DMS 273 (cell line): ENCODE measurements around the gene MTFR2.
A peak's percentile ranks its signal among the peaks of the same experiment; 100 is the strongest.
"Not testable (repeated sequence)": the region's sequence is repeated elsewhere in the genome, so short reads cannot be mapped to it uniquely, and the experiment has no call there.

Experiments
- DNase-seq: peaks from one replicate; lab custom pipeline; 2025; ENCODE audit not compliant: unreplicated experiment; lab: John Stamatoyannopoulos, UW

Gene MTFR2

DNA sequence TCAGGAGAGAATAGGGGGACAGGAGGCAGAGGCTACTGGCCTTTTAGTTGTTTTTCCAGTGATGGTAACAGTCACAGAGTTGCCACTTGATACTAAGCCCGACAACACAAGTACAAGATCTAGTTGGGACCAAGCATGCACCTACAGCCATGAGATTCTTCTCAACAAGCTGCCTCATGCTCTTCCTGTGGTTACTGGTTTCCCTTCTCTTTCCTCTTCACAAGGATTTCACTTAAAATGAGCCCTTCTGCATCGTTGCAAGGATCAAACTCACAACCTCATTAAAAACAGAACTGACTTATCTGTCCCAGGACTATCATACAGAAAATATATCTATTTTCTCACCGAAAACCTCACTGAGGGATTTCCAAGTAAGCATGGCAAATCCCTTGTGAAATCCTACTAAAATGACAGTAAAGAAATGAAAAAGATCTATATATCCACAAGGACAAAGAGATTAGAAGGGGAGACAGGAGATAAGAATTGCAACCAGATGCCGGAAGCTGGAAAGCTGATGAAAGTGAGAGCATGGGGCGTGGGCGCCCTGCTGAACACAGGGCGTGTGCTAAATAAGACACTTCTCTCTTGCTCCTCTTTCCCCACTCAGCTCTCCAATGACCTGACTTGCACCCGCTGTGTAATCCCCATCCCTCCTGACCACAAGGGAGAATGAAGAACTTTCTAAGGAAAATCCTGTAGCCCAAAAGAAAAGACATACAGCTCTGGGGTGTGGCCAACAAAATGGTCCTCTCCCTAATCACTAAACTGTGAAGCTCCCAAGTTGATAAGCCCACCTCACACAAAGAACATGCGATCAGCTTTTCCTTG is 13.4 kb downstream of the MTFR2 start:
- DNase-seq = no peak

- no peak for DNase-seq
Measured at GRCh38 chr6:136235233-136235564, 14.9 kb downstream of the MTFR2 start.

DNA sequence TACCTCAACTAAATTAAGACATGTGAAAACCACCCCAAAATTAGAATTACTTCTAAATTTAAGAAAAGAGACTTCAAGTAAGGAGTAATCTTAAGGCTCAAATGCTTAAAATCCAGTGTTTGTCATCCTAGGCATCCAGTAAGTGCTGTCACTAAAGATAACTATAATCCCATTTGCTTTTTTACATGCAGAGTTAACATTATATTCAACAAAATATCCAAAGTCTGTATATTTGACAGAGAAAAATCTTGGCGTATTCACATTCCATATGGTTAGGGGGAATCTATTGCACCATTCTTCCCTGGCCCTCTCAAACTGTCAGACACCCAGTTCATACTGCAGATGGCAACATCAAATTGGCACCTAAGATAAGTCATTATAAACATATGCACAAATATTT is 17.4 kb downstream of the MTFR2 start:
- DNase-seq = no peak

DNA sequence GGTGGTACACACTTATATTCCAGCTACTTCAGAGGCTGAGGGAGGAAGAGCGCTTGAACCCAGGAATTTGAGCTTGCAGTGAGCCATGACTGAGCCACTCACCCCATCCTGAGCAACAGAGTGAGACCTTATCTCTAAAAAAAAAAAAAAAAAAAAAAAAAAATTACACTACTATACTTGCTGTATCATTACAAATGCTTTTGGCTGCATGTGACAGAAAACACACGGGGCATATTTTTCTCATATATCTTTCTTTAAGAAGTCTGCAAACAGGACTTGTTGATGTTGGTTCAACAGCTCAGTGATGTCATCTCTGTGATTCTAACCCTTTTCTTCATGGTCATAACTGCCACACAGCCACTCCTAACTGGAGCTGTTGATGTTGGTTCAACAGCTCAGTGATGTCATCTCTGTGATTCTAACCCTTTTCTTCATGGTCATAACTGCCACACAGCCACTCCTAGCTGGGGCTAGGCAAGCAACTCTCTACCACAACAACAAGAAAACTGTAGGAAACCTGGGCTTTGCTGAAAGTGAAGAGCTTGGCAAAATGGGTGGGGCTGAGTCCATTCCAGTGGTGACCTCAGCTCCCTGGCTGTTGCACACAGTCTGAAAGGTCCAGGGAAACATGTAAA is 19.8 kb downstream of the MTFR2 start:
- no peak for DNase-seq

- DNase-seq = no peak
Measured at GRCh38 chr6:136228814-136229213, 21.3 kb downstream of the MTFR2 start.

GRCh38 chr6:136226674-136227377 is 23.3 kb downstream of the MTFR2 start:
- no peak for DNase-seq

- DNase-seq = peak; percentile 71
Measured at GRCh38 chr6:136226027-136226673, 24.0 kb downstream of the MTFR2 start.

GRCh38 chr6:136225496-136225895 is 24.6 kb downstream of the MTFR2 start:
- DNase-seq = peak; percentile 11

DNA sequence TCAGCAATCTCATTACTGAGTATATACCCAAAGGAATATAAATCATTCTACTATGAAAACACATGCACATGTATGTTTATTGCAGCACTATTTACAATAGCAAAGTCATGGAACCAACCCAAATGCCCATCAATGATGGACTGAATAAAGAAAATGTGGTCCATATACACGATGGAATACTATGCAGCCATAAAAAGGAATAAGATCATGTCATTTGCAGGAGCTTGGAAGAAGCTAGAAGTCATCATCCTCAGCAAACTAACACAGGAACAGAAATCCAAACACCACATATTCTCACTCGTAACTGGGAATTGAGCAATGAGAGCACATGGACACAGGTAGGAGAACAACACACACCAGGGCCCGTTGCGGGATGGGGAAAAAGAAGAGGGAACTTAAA is 25.1 kb downstream of the MTFR2 start:
- DNase-seq = not testable (repeated sequence)

DNA sequence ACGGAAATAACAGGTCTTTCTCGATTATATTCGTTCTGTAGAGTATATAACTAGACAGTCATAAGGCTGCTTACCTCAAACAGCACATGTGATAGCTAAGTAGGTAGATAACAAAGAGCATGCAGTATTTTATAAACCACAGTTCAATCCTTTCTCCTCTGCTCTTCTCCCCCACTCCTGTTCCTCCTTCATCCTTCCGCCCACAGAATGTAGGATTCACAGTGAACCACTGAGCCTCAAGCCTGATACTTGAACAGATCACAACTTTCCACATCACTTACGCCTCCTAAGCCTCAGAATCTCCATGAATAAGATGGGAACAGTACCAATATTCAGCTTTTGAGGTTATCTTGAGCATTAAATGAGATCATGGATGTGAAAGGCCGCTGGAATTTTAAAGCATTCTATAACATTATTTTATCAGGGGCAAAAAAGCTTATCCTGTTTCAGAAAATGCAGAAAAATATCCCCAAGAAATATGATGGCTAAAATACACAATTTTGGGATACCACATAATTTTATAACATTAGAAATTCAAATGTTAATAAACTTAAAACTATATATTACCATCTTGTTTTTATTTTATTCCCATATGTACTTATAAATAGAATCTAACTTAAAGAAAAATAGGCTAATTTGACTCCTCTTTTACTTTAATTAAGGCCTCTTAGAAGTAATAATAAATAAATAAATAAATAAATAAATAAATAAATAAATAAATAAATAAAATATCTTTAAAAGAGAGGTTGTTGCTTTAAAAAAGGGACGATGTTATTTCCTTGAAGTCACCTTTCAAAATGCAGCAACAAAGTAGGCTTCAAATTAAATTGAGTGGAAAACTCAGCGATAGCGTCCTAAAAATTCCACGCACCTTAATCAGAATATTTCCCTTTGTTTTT is 33.4 kb downstream of the MTFR2 start:
- no peak for DNase-seq

DNA sequence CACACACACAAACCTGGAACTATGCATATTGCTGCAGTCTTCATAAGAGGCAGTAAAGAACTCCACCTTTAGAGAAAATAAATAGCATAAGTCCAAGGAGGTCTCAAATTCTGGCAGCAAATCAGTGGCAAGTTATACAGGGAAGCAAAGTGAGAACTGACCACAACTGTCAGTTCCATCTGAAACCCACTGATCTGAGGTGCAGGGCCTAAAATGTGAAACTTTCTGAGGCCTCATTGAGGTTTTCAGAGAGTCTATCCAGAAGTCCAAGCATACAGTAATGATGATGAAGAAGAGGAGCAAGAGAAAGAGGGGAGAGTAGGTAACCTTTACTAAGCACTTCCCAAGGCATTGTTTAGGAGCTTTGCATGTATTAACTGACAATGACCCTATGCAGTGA is 36.3 kb downstream of the MTFR2 start:
- DNase-seq = no peak

DNA sequence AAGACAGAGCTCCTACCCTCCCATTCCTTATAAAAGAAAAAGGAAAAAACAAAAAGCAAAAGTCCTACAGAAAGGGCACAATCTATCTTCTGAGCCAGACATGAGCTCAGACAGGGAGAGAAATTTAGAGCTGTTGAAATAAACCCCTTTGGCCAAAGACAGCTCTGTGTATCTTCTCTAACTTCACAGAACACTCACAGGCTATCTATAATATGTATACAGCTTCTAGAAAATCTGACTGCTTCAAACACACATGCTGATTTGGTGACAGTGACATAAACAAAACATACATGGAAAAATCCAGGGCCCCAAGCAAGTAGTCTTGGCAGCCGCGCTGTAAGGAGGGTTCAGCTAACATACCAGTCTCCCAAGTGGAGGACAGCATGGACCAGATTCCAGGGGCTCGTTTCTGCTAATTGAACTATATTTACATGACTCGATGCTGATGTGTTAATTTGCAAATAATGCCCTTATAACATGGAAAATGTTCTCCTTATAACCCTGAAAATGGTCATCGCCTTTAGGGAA is 37.0 kb downstream of the MTFR2 start:
- no peak for DNase-seq

- no peak for DNase-seq
Measured at GRCh38 chr6:136212608-136213007, 37.5 kb downstream of the MTFR2 start.

- no peak for DNase-seq
Measured at GRCh38 chr6:136210398-136211165, 39.5 kb downstream of the MTFR2 start.

GRCh38 chr6:136209496-136209895 is 40.6 kb downstream of the MTFR2 start:
- no peak for DNase-seq

DNA sequence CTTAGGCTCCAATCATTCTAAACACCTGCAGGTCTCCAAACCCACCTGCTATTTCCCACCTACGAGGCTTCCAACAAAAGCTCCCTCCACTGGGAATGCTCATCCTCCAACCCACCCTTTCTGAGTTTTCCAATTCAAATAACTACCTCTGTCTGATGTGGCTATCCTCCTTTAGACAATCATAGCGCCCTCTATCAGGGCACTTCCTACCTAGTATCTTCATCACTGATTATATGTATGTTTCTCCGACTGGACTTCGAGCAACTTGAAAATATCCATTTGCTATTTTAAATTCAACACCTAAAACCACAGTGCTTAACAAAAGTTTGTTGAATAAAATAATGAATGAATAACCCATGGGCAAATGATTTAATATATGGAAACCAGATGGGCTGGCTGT is 41.3 kb downstream of the MTFR2 start:
- no peak for DNase-seq

- DNase-seq = peak; percentile 12
Measured at GRCh38 chr6:136201732-136202131, 48.4 kb downstream of the MTFR2 start.

DNA sequence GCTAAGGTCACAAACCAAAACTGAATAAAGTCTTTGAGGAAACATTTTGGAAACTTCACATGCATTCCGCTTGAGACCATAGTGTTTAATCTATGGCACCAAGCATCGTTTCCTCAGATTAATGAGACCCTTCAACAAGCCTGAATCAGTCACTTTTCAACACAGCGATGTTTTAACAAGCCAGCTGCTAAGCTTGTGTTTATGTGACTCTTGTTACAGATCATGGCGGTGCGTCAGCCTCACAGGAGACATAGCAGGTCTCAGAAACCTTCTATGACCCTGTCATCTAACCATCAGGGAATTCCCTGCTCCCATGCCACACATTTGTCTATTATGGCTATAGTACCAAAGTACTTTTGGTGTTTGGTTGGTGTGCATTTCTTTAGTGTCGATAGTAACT is 57.2 kb downstream of the MTFR2 start:
- DNase-seq = no peak

DNA sequence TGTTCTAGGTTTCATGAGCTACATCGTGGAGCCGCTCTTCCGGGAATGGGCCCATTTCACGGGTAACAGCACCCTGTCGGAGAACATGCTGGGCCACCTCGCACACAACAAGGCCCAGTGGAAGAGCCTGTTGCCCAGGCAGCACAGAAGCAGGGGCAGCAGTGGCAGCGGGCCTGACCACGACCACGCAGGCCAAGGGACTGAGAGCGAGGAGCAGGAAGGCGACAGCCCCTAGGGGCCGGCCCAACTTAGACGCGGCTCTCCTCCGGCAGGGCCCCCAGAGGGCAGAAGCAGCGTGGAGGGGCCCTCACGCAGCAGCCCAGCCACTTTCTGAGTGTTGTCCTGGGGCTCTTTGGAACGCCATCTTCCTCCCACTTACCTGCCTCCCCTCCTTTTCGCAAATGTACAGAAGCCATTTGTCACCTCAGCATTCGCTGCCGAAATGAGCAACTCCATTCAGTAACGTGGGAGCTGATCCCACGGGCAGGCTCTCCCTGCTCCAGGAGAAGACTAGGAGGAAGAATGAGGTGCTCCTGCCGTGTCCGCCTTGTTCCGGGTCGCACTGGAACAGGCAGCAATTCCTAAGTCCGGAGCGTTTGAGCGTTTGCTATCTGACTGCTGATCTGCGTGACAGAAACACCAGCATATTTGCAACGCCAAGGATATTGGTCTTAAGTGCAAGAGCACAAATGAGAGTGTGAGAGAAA is 58.4 kb downstream of the MTFR2 start:
- no peak for DNase-seq
